HG03196 (cell line): ENCODE results near the gene USP49.
"Not testable (repeated sequence)": the region's sequence is repeated elsewhere in the genome, so short reads cannot be mapped to it uniquely, and the experiment has no call there.

Experiments used
- ATAC-seq: cut with Tn5 transposase; IDR thresholded peaks from one replicate; pipeline ENCODE4 v1.9.1; 2021; ENCODE audit not compliant: unreplicated experiment

The USP49 gene

GRCh38 chr6:41783106-41783780, 111.9 kb downstream of the USP49 start:
- no peak for ATAC-seq

GRCh38 chr6:41781366-41781730, 113.8 kb downstream of the USP49 start:
- no peak for ATAC-seq

- no peak for ATAC-seq
These were observed 114.4 kb downstream of the USP49 start, which contains the start of gene PRICKLE4 for GRCh38 chr6:41780551-41781365. PRICKLE4 (plus strand) TSS chr6:41780782; CDS start chr6:41783474, 2,692 bp downstream.

GRCh38 chr6:41779788-41780550, 115.2 kb downstream of the USP49 start, which contains the start of gene FRS3:
FRS3 (minus strand) TSS chr6:41779900; CDS start chr6:41776987, 2,913 bp downstream.
- peak; percentile 92 for ATAC-seq

- no peak for ATAC-seq
These were observed 115.8 kb downstream of the USP49 start for GRCh38 chr6:41779336-41779735.

- ATAC-seq: no peak
These were observed 116.3 kb downstream of the USP49 start for GRCh38 chr6:41778895-41779294.

GRCh38 chr6:41777551-41778285, 117.5 kb downstream of the USP49 start:
- no peak for ATAC-seq

GRCh38 chr6:41775293-41775882, 119.8 kb downstream of the USP49 start:
- no peak for ATAC-seq

GRCh38 chr6:41774841-41775240, 120.3 kb downstream of the USP49 start:
- no peak for ATAC-seq

GRCh38 chr6:41771058-41771983, 123.9 kb downstream of the USP49 start:
- ATAC-seq: no peak

GRCh38 chr6:41770381-41771057, 124.7 kb downstream of the USP49 start:
- ATAC-seq: no peak

GRCh38 chr6:41769376-41769775, 125.8 kb downstream of the USP49 start:
- no peak for ATAC-seq

- ATAC-seq: no peak
These were observed 126.4 kb downstream of the USP49 start for GRCh38 chr6:41768545-41769308.

GRCh38 chr6:41767112-41767833, 127.9 kb downstream of the USP49 start:
- ATAC-seq: no peak

- not testable (repeated sequence) for ATAC-seq
These were observed 129.0 kb downstream of the USP49 start for GRCh38 chr6:41766043-41766664.

GRCh38 chr6:41763470-41763869, 131.7 kb downstream of the USP49 start:
- ATAC-seq: no peak
